NCI-H2081 (cell line): ENCODE measurements around the gene ZBTB7C.

Source experiments
- DNase-seq, 2 experiments: peaks; one replicate each; lab custom pipeline; 2025; lab: John Stamatoyannopoulos, UW

Gene ZBTB7C

DNA sequence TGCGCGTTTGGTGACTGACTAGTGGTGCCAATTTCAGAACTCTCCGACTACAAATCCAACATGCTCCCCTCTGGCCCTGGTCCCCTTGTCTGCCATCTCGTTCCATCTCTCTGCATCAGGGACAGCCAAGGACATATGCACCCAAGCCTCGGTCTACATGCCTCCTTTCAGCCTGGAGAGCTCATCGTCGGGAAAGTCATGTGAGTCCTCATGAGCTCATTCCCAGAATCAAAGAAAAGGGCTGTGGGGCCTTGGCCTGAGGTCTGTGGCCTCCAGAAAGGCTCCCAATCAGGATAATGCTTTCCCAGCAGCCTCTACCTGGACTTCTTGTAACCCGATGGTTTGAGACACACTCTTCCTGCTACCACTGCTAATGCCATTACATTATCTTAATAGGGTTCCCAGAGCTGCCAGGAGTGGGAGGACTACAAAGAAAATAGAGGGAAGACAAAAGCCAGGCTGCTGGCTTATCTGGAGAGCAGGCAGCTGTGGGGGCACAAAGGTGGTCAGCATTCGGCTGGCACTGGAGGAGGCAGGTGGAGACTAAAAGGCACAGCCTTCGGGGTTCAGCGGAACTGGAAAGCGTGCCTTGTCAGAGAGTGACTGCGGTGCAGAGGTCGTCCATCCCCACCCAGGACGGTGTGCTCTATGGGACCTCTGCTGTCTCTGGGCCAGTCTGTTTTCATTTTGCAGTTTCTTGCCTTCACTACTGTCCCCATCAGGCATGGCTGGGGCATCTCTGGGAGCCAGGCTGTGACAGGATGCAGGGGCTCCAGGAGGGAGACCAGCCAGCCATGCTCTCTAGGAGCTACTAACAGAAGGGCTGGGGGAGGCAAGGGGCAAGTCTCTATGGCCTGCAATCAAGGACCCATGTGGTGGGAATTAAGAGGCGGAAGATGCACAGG lies 374.3 kb downstream of the ZBTB7C start:
- DNase-seq, result no peak

- no peak for DNase-seq
These were observed 375.2 kb downstream of the ZBTB7C start for GRCh38 chr18:48033790-48034650.

GRCh38 chr18:48032876-48033789 lies 376.1 kb downstream of the ZBTB7C start:
- no peak for DNase-seq

- DNase-seq, result no peak
These were observed 377.5 kb downstream of the ZBTB7C start for GRCh38 chr18:48031641-48032040.

GRCh38 chr18:48030616-48031480 lies 378.3 kb downstream of the ZBTB7C start:
- peak; percentile 53 to 68 for DNase-seq

DNA sequence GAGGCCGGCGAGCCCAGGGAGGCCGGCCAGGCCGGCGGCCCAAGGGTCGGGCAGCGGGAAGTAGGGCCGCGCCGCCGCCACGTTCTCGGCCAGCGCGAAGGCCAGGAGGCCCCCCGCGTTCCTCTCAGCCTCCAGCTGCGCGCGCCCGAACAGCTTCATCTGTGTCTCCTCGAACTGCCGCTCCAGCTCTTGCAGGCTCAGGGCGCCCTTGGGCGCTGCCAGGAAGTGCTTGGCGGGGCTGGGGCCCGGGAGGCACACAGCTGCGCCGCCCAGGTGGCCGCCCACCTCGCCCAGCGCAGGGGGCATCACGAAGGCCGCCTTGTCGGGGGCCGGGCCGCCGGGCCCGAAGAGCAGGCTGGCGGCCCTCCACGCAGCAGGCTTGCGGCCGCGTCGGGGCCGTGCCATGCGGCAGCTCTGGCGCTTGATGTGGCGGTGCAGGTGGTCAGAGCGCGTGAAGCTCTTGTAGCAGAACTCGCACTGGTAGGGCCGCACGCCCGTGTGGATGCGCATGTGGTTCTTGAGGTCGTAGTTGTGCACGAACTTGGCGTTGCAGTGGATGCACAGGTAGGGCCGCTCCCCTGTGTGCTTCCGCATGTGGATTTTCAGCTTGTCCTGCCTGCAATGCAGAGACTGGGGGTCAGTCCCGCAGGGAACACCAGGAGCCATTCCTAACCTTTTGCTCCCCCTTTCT lies 379.7 kb downstream of the ZBTB7C start:
- no peak for DNase-seq

DNA sequence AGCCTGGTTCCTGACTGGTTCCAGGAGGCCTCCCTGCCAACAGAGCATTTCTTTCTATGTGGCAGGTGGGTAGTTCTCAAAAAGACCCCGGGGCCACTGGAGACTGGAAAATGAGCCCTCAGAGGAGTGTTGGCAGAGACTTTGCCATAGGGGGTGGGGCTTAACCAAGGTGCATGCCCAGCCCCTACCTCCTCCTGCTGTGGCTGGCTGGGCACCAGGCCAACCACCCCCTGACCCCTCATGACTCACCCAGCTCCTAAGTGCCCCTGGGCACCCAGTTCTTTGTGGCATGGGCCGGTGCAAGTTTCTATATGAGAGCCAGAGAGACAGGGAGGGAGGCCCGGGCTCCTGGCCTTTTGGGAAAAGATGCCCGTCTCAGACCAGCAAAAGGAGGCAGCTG lies 380.5 kb downstream of the ZBTB7C start:
- DNase-seq, result no peak

DNA sequence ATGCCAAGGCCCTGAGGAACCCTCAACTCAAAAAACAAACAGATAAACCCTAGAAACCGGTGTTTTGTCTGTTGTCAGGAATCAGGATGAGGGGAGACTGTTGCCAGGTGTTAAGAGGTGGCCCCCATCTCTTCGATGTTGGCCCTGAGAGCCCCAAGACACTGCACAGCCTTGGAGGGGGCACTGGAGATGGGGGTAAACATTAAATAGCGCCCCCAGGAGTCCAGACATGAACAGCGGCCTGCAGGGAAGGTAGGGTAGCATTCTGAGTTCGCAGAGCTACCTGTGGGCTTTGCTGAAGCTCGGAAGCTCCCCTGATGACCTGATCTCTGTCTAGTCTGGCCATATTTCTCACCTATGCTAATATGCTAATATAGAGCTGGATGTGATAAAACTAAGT lies 381.1 kb downstream of the ZBTB7C start:
- no peak for DNase-seq

DNA sequence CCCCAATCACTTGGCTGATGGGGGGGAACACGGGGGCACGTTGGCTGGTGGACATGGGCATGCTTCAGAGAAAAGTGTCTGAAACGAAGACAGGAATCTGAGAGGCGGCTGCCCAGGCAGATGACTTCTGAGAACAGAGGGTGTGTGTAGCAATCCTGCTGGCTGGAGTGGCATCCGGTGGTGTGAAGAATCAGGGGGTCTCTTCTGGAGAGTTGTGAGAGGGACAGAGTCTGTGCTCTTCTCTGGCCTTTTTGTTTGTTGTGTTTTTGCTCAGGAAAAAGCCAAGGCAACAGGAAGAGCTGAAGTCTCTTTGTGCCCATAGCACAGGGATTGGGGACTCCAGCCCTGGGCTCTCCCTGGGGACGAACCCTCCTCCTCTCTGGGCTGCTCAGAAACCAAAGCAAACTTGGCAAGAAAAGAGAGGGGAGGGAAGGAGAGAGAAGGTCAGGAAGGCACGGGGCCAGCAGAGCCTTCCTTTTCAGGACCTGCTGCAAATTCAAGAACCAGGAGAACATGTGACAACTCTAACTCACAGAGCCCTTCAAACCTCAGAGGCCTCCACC lies 381.7 kb downstream of the ZBTB7C start:
- DNase-seq, result no peak

GRCh38 chr18:48026216-48026615 lies 383.0 kb downstream of the ZBTB7C start:
- DNase-seq, result no peak

DNA sequence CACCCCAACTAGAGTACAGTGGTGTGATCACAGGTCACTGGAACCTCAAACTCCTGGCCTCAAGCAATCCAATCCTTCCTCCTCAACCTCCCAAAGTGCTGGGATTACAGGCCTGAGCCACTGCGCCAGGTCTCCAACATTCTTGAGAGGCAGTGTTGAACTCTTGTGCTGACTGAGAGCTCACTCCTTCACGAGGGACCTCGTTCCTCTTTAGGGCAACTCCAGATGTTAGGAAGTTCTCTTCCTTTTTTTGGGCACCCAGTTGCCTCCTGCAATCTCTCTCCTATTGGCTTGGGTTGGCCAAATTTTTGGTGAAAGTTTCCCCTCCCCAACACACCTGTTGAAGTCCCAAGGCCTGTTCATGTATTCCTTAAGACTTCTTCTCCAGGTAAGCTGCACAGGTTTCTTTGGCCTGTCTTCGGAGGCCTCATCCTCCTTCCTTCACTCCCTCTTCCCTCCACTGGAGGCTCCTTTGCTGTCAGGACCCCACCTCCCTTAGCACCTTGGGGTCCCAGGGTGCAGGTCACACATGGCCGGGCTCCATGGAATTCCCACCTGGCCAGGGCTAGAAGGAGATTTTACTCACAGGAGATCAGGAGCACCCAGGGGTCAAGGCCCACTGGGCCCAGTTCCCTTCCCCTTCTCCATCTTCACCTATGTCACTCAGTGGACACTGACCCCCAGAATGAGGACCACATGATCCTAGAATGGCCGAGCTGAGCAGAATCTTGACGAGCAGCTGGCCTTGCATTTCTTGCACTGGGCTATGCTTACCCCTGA lies 384.1 kb downstream of the ZBTB7C start:
- no peak for DNase-seq

DNA sequence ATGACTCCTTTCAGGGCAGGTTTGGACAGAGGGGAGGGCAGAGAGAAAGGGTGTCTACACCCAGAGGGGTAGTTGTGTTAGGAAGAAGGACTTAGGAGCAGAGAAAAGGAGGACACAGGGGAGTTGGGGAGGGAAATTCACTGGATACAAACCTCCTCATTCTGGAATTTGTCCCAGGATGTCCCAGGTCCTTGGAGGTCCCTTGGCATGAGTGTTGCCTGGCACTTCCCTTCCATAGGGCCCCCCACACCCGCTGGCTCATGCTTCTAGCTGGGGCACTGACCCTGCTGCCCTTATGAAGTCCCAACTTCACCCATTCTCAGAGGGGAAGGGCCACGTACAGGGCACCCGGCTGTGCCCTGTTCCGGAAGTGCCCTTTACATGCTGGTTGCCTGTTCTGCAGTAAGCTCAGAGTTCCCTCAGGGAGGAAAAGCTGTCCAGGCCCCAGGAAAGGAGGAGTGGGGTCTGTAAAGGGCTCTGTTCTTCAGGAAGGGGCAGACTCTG lies 385.1 kb downstream of the ZBTB7C start:
- DNase-seq, result no peak

- peak; percentile 43 to 68 for DNase-seq
These were observed 385.7 kb downstream of the ZBTB7C start for GRCh38 chr18:48023334-48024008.

DNA sequence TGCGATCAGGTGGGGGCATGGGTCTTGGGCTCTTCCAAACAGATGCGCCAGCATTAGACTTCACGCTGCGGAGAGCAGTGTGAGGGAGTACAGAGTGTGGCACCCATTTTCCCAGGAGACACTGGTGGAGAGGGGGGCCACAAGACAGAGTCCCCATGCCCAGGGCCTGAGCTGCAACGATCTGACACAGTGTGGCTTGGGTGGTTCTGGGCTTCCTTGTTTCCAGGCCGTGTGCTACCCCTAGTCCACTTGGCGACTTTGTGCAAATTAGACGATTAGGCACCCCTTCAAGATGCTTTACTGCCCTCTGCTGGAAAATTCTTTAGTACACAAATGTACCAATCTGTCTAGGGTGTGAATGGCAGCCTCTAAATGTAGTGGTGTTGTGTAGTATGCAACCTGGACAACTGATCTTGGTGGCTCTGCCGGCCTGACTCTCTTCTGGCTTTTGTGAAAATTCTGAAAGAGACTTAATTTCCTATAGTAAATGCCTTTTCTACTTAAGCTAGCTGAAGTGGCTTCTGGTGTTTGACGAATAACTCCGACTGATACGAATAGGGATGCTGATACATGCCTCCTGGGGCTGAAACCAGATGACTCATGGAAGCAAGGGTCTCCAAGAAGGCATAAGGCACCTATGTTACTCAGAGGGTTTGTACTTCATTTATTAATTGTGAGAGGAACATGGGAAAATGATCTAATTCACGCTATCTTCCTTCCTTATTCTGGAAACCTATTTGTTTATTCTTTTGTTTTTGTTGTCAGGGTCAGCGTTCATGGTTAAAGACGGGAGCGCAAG lies 386.5 kb downstream of the ZBTB7C start:
- DNase-seq, result peak; percentile 47 to 63

GRCh38 chr18:48022021-48022420 lies 387.2 kb downstream of the ZBTB7C start:
- DNase-seq, result no peak

- no peak for DNase-seq
These were observed 387.8 kb downstream of the ZBTB7C start for GRCh38 chr18:48021273-48021914.
